ENCODE results near the gene SHC3. TPM values are rescaled to one million over a fixed set of nuclear protein-coding genes. Genes with fewer than 3 reads are reported as not detected.

Gene SHC3
- total RNA-seq, 1 donor from 2014 or later, result 0.13 TPM

DNA sequence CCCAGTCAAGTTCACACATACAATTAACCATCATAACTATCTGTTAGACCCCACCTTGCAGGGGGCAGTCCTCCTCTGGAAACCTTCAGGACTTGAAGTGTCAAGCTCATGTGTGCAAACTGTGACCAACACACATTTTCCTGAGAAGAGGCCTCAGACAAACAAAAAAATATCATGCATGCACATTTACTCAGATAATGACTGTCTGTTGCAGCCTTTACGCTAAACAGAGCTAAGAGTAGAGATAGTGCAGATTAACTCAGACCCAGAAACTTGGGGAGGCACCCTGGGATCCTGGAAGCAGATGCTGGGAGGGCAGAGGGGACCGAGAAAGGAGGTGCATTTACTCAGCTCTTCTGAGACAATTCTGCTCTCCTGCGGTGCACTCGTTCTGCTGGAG is 191.0 kb downstream of the SHC3 start:
- no peak for DNase-seq (ENCODE audit: low read depth in 2 of 2)

DNA sequence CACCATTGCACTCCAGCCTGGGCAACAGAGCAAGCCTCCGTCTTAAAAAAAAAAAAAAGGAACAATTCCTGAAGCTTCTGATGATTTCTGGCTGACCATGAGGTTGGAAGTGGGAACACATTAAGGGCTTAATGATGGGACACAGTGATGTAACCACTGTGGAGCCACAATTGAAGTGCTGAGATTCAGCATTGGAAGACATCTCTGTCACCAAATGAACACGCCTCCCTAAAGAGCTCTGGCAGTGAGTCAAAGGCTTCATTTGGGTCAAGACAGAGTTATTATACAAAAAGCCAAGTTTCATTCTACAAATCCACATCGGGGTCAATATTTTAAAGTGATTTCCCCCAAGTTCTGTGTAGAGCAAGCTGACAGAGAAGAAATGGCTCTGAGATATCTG is 191.8 kb downstream of the SHC3 start:
- DNase-seq (ENCODE audit: low read depth in 2 of 2), result no peak

DNA sequence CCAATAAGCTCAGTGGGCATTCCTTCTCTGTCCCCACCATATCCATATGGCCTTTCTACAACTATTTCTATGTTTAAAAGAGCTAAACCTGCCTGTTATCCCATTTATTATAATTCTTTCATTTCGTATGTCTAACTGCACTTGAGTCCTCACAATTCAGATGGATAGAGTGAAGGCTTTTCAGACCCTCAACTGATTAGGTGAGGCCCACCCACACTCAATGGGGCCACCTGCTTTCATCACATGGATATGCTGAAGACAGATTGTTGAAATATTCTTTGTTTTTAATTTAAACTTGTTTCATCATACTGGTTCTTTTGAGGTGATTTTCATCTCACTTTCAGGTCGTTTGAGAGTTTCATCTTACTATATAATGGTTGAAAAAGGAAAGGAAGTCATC is 193.0 kb downstream of the SHC3 start:
- no peak for DNase-seq (ENCODE audit: low read depth in 2 of 2)

DNA sequence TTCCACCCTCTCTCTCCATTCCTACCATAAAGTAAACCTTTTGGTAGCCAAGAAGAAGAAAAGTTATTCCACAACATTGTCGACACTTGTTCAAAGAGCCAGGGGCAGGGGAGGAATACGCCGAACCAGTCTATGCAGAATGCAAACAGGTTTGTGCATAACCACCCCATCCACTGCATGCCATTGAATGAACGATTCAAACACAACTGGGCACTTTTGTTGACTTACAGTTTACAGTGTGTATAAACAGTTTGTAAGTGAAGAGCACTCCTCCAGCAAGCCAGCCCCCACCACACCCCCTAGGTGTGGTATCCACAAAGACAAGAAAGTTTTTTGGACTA is 194.1 kb downstream of the SHC3 start:
- DNase-seq (ENCODE audit: low read depth in 2 of 2), result no peak

DNA sequence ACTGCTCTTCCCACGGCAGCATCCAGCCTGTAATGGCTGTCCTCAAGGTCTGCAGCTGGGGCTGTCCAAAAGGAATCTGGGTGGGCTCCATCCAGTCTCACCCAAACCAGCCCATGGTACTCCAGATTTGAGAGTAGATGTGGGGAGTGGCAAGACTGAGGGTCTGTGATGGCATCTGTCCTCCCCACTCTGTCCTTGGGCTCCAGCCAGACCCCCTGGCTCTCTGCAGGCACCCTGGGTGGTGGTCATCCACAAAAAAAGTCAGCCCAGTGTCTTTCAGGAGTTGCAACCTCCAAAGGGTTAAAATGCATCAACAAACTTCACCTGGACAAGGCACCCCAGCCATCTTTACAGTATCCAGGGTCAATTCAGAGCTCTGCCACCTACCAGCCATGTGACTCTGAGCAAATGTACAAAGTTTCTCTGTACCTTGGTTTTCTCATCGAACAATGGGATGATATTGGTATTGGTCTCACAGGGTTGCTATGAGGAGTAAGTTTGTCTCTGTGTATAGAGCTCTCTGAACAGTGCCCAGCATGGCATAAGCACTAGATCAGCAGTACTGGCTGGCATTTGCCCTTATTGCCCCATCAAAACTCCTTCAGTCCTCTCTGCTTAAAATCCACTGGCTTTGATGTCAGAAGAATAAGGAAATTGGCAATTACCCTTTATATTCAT is 194.6 kb downstream of the SHC3 start:
- no peak for DNase-seq (ENCODE audit: low read depth in 2 of 2)

DNA sequence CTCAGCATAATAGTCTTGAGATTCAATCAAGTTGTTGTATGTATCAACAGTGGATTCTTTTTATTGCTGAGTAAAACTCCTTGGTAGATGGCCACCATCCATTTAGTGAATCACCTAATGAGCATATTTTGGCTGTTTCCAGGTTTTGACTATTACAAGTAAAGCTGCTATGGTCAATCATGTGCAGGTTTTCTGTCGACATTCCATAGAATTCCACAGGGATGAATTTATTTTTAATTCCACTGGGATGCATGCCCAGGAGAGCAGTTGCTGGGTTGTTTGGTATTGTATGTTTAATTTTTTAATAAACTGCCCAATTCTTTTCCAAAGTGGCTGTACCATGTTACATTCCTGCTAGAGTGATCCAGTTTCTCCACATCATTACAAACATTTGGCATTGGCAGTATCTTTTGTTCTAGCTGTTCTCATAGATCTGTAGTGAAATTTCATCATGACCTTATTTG is 197.8 kb downstream of the SHC3 start:
- DNase-seq (ENCODE audit: low read depth in 2 of 2), result no peak

DNA sequence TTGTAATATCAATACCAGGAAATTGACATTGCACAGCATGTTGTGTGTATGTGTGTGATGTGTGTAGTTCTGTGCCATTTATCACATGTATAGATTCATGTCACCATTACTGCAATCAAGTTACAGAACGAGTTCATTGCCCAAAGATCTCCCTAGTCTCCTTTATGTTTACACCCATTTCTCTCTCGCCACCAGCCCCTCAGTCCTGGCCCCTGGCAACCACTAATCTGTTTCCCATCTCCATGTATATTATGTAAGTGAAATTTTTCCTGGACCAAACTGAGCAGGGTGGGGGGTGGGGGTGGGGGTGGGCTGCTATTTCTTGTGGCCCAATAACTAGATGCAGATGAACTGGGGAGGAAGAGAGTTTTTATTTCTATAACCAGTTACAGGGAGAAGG is 198.8 kb downstream of the SHC3 start:
- DNase-seq (ENCODE audit: low read depth in 2 of 2), result no peak

DNA sequence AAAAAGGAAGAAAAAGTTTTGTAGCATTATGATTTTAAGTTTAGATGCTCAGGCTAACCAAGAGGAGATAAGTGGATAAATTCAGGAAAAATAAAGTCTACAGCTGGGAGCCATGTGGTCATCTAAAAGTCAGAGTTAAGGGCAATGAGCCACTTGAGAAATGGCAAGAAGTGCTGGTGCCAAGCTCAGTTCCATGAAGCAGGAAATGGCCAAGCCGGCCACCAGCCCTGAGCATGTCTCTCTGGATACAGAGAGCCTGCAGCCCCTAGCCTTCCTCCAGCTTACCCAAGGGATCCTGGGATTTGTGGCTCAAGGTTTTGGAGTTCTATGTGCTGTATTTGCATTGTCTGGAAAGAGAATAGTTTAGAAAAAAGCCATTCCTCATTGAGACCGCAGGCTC is 199.6 kb downstream of the SHC3 start:
- no peak for DNase-seq (ENCODE audit: low read depth in 2 of 2)

DNA sequence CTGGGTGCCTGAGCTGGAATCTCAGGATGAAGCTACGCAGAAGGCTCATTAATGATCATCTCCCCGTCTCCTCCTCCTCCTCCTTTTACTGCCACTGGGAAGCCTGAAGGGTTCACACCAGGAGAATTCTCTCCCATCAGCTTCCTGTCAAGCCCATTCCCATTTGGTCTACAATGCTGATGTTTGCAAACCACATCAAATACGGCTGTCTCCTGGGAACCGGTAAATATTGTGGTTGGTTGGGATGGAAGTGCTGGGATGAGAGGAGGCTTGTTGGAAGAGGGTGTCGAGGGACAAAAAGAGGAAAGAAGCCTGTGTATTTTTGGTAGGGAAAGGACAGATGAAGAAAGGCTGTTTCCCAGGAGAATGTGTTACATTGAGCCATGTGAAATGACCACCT is 200.6 kb downstream of the SHC3 start:
- DNase-seq (ENCODE audit: low read depth in 2 of 2), result no peak

DNA sequence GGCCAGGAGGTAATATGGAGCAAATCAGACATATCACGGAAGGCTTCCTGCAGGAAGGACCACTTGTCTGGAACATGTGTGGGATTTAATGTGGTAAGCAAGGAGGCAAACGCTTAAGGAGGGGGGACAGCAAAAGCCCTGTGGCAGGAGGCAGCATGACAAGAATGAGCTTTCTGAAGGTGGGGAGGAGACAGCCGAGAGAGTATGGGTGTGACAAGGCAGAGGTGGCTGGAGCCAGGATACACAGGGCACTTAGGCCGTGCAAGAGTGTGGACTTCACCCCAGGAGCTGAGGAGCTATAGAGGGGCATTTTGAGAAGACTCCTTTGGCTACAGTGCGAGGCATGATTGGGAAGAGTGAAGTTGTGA is 201.7 kb downstream of the SHC3 start:
- DNase-seq (ENCODE audit: low read depth in 2 of 2), result no peak

DNA sequence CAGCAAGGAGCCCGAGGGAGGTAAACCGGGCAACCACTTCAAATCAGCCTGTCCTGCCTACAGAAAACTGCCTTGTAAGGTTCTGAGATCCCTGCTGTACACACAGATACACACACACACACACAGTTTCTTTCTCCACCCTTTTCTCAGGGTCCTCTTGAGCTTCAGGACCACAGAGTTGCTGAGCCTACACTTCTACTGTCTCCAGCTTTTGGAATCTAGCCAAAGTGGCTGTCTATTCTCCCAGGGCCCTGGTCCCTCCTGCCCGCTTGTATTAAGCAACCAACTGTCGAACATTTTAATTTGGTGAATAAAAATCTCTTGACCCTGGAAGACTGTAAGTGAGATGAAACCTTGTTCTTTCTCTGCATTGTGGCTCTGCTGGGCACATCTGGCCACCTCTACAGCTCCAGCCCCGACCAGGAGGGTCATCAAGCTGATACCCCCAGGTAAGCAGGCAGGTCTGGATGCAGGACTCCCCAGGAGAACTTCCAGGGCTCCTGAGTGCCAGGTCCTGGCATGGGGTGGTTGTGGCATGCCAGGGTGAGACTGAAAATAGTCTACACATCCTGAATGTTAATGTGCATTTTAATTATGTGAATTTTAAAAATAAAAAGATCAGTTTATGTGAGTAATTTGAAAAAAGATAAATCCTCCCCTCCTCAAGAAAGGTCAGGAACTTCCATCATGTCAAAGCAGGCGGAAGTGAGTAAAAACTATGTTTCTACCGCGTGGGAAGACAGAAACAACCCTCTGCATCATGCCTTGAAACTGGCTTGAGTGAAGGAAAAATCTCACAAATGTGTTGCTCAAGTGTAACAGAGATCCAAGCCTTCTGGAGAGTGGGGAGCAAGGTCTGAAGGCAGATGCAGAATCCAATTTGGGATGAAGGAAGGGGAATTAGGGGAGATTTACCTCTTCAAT is 202.4 kb downstream of the SHC3 start:
- no peak for DNase-seq (ENCODE audit: low read depth in 2 of 2)

DNA sequence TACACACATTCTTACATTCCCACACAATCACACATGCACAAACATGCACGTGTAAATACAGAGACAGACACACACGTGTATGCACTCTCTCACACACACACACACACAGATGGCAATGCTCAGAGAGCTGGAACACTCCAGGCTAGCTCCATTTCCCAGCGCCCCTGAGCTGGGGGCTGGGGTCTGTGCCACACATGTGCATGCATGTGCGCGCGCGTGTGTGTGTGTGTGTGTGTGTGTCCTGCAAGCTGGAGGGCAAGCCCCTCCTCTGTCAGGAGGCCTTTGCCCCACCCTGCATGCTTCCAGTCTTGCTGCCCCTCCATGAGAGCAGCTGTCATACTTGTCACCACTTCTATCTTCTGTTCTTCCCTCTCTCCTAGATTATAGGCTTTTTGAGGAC is 204.0 kb downstream of the SHC3 start:
- DNase-seq (ENCODE audit: low read depth in 2 of 2), result no peak

DNA sequence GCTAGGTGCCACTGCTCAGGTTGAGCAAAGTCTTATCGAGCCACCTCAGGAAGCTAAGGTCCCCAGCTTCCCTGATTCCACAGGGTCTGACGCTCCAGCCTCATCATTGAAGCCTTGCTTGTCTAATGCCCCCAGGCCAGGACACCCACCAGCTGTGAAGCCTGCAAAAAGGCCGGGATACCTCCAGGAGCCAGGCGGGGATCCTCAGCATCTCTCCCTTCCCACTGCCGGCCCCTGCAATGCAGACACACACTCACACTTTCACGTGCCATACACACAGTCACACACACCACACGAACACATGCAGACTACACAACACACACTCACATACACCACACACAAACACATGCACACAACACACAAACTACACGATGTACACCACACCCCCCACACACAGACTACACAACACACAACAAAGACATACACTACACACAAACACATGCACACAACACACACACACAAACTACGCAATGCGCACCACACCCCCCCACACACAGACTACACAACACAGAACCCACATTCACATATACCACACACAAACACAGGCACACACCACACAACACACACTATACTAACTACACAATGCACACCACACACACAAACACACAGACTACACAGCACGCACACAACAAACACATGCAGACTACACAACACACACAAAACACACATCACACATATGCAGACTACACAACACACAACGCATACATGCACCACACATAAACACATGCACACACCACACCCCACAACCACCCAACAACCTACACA is 205.2 kb downstream of the SHC3 start:
- no peak for DNase-seq (ENCODE audit: low read depth in 2 of 2)

DNA sequence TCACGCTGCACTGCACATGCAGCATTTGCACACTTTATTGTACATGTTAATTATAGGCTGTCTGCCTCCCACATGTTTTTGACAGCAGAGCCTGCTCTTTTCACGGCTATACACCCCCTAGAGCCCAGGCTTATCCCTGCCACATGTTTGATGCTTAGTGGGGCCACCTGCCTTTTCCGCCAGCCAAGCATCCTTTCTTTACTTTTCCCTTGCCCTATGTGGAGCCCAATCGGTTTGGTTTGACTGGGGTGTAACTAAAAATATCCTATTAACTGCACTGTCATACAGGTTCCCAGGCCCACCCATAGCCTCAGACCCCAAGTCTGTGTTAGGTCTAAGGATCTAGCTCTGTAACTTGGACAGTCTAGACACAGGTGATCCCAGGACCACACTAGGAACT is 206.2 kb downstream of the SHC3 start:
- no peak for DNase-seq (ENCODE audit: low read depth in 2 of 2)

DNA sequence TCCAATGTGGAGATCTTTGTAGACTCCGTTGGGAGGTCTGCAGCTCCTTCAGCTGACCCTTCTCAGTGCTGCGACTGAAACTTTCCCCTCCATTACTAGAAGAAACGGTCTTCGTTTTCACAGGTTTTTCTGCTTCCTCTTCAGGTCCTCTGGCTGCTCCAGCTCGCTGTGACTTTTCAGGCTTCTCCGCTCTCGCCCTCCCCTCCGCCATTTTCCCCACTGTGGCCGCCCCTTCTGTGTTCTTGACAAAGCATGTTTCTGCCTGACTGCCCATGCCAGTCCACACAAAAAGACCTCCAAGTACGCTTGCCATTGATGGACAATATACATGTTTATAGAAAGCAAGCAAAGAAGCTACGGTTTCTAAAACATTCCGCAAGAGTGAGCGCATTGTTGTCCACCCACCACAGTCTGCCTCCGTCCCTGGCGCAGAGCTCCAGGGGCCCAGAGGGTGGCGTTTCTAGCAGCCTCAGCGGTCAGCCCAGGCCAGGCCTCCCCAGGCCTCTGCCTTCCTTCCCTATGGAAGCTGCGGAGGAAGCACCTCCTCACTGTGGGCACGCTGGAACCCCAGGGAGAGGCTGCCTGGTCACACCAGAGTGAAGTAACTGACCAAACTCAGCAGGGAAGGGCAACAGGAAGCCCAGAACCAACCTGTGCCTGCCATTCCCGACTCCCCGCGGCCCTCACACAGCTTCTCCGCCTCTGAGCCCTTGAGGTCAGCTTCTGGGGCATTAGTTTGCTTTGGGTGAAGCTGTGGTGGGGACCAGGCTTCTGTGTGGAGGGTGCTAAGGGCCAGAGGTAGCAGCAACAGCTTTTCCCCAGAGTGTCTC is 207.3 kb downstream of the SHC3 start:
- DNase-seq (ENCODE audit: low read depth in 2 of 2), result no peak

DNA sequence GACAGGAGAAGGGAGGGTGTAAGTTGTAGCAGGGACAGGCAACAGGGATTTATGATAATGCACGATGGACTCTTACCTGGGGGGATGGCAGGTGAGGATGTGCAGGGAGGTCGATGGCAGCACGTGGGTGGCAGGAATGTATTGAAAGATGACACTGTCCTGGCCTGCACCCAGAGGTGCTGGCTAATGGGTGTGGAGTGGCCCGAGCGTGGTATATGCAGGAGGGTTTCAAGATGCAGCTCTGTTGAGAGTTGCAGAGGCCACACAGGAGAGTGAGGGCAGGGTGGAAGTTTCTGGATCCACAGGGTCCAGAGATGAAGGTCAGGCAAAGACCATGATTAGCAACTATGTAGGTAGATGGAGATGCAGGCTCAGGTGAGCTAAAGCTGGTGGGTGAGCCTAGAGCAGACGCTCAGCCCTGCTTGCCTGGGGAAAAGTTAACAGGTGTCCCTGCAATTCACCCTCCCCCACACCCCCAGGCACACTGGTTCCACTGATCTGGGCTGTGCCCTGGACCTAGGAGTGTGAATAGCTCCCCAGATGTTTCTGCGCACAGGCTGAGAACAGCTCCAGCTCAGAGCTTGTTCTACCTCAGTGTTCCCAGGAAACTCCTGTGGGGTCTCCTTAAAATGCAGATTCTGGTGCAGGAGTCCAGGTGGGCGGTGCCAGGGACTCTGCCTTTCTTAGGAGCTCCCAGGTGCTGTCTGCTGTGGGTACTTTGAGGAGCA is 208.8 kb downstream of the SHC3 start:
- DNase-seq (ENCODE audit: low read depth in 2 of 2), result no peak

DNA sequence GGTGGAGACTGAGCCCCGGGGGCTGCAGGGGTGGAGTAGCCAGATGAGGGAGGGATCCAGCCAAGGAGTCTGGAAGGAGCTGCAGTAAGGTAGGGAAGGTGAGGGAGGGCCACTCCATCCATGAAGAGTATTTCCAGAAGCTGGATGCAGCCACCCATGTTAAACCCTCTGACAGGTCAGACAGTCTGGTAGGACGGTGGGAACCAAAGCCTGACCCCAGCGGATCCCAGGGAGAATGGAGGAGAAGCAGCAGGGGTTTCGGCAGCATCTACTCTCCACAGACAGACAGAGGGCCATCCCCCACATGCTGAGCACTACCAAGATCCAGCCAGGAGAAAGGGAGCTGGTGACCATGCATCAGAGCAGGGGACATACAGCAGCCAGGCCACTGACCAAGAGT is 209.8 kb downstream of the SHC3 start:
- DNase-seq (ENCODE audit: low read depth in 2 of 2), result no peak

DNA sequence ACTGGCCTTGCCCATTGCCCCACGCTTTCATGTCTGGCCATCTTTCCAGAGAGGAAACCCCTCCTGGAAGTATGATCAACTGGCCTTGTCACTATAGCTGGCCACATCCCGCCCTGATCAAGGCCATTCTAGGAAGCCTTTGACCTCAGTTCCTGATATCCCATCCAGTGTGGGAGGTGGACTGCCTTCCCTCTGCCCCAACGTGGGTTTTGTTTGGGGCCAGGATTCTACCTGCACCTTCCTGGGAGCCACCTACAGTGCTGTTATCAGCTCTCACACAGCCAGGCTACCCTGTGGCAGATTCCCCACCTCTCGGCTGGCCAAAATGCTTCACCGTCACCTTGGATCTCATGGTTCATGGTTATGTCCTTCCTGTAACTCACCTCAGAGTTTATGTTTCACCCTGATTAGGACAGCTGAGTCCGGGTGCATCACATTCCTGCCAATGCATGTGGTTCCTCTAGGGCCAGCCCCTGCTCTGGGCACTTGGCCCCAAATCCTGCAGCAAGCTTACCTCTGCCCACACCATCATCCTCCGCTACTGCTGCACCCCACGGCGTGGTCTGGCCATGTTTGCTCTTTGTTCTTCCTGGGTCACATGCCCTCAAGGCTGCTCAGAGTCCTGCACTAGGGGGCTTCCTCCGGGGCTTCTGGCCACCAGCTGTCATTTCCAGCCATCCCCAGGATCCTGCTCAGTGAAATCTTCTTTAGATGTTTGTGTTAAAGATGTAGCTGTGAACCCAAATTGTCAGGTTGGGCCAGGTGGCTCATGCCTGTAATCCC is 211.5 kb downstream of the SHC3 start:
- DNase-seq (ENCODE audit: low read depth in 2 of 2), result no peak

DNA sequence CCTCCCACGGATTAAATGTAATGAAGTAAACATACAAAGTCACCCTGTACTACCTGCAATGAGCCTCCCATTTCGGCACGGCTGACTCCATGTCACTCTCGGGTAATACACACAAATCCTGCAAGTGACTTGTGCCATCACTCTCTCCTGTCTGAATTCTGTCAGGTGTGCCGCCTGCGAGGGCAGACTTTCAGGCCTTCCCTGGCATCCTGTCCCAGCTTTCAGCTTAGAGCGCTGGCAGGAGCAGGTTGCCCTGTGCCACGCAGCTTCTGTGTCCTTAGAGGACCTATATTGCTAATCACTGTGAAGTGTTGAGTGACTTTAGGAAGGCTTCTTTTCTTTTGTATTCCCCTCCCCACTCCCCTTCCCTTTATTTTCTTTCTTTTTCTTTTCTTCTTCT is 213.1 kb downstream of the SHC3 start:
- no peak for DNase-seq (ENCODE audit: low read depth in 2 of 2)

DNA sequence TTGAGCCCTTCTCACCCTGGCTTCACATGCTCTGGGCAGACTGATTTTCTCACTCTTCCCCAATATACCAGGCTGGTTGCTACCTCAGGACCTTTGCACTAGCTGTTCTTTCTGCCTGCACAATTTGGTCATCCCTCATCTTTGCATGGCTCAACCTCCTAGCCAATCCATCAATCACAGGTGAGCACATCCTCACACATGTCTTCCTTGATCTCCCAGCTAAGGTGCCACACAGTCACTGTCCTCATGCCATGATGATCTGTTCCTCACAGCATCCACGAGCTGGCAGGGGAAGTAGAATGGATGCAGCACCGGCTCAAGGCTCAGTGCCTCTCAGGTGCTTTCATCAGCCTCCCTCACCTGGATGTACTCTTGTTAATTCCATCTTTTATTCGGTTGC is 218.0 kb downstream of the SHC3 start:
- no peak for DNase-seq (ENCODE audit: low read depth in 2 of 2)

Measured in dermis microvascular lymphatic vessel endothelial cell (primary cell).